Measurements from ENCODE around the gene ZBTB7C.
A peak's percentile ranks its signal among the peaks of the same experiment; 100 is the strongest.

The ZBTB7C gene

DNA sequence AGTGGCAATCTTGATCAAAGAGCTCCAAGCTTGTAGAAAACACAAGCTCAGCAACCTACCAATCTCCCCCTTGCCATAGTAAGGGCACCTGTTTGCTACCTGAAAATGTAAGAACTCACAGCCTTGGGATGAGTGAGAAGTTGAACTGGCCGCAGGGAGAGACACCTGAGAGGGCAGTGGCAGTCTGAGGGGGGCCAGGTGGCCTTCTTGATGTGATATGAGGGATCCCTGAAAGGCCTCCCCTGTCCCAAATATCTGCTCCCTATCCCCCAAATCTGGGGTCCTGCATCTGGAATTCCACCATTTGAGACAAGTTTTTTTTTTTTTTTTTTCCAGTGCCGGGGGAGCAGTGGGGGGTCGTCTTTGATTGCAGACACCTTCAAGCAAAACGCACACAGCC, 248.6 kb downstream of the ZBTB7C start:
- Histone ChIP-seq H3K27ac (ENCODE audit: low read length) (no peak overlapping the region), H3K27me3 (ENCODE audit: insufficient read depth, low read length) (peaks cover 50% of the 10 kb centered on the region), H3K9me3 (ENCODE audit: insufficient read depth, low read depth, low read length) (no peaks in the 10 kb centered on the region), H3K36me3 (ENCODE audit: insufficient read depth, low read depth, low read length) (no peaks in the 10 kb centered on the region), H3K4me1 (ENCODE audit: insufficient read depth, low read length) (no peaks in the 10 kb centered on the region; the same call in 1 of the 2 replicates), H3K9ac (ENCODE audit: low read depth, low read length) (peak overlapping the region; percentile 54; the same call in 1 of the 2 replicates), H3K4me3 (ENCODE audit: low read length) (peak overlapping the region; percentile 73; the same call in 1 of the 2 replicates)

DNA sequence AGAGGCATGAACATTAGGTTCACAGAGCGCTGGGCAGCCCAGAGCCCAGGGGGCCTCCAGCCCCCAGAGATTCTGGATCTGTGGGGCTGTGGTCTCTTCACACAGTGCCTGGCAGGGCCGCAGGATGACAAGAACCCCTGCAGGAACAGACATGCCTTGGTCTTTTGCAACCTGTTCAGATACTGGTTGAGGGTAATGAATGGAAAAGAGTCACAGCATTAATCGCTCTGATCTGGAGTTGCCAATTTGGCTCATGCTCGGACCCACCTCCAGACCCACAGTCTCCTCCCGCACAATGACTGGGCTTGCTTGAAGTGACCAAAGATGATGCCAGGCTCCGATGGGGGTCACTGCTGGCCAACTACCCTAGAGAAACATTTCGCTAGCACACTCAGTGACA, 249.4 kb downstream of the ZBTB7C start:
- no peak overlapping the region for H3K27ac ChIP-seq (ENCODE audit: low read length)
- H3K36me3 ChIP-seq (ENCODE audit: insufficient read depth, low read depth, low read length) = no peaks in the 10 kb centered on the region
- H3K9ac ChIP-seq (ENCODE audit: low read depth, low read length) = no peak overlapping the region
- no peaks in the 10 kb centered on the region for H3K9me3 ChIP-seq (ENCODE audit: insufficient read depth, low read depth, low read length)
- no peaks in the 10 kb centered on the region; the same call in 1 of the 2 replicates for H3K4me1 ChIP-seq (ENCODE audit: insufficient read depth, low read length)
- H3K4me3 ChIP-seq (ENCODE audit: low read length) = no peak overlapping the region
- peaks cover 50% of the 10 kb centered on the region for H3K27me3 ChIP-seq (ENCODE audit: insufficient read depth, low read length)

DNA sequence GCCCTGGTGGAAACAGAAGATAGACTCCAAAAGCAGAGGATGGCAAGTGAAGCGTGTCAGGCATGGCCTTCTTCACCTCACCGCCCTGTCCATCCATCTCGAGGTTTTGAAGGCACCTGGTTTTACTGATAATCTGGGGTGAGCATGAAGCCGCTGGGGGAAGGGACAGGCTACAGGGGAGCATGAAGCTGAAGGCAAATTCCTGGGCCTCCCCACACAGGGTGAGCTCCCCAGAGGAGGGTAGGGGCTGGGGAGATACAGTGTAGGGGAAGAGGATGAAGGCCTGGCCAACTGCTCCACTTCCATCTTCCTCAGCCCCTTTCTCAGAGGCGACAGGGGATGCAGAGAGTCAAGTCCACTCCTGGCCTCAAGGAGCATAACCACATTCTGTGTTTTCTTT, 250.5 kb downstream of the ZBTB7C start:
- H3K9ac ChIP-seq (ENCODE audit: low read depth, low read length) = no peak overlapping the region
- no peak overlapping the region for H3K4me3 ChIP-seq (ENCODE audit: low read length)
- H3K27me3 ChIP-seq (ENCODE audit: insufficient read depth, low read length) = peaks cover 50% of the 10 kb centered on the region
- no peaks in the 10 kb centered on the region; the same call in 1 of the 2 replicates for H3K4me1 ChIP-seq (ENCODE audit: insufficient read depth, low read length)
- H3K36me3 ChIP-seq (ENCODE audit: insufficient read depth, low read depth, low read length) = no peaks in the 10 kb centered on the region
- H3K27ac ChIP-seq (ENCODE audit: low read length) = no peak overlapping the region
- H3K9me3 ChIP-seq (ENCODE audit: insufficient read depth, low read depth, low read length) = no peaks in the 10 kb centered on the region

DNA sequence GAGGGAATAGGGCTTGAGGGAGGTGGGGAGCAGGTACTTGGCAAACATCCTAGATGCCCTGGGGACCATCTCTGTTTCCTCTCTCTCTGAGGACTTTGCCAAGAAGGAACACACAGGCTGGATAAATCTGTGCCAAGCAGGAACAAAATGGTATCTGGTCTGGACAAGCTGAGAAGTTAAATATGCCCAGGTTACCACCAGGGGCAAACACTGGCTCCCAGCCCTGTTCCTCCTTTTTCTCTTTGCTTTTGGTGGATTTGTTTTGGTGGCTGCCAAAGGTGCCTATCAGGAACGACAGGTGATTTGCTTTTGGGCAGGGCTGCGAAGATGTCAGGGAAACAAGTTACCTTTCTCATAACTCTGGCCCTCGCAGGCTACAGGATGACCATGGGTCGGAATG, 251.2 kb downstream of the ZBTB7C start:
- H3K27ac ChIP-seq (ENCODE audit: low read length) = no peak overlapping the region
- no peak overlapping the region for H3K4me3 ChIP-seq (ENCODE audit: low read length)
- H3K9ac ChIP-seq (ENCODE audit: low read depth, low read length) = no peak overlapping the region
- H3K36me3 ChIP-seq (ENCODE audit: insufficient read depth, low read depth, low read length) = no peaks in the 10 kb centered on the region
- no peaks in the 10 kb centered on the region; the same call in 1 of the 2 replicates for H3K4me1 ChIP-seq (ENCODE audit: insufficient read depth, low read length)
- peaks cover 43% of the 10 kb centered on the region for H3K27me3 ChIP-seq (ENCODE audit: insufficient read depth, low read length)
- no peaks in the 10 kb centered on the region for H3K9me3 ChIP-seq (ENCODE audit: insufficient read depth, low read depth, low read length)

DNA sequence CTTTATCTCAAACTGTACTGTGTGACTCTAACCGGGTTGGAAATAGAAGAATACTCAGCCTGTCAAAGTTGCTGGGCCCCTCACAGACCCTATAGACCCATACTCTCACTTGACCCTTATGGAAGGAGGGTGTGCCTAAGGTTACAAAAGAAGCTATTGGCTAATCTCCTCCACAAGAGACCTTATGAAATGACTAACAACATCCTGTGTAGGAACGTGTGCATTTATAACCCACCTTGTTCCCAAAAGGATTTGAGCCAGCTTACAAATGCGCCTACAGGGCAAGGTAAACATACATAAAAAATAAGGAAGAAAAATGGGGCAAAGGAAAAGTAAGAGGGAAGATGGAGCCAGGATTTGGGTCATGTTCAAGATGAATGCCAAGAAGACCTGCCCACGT, 253.3 kb downstream of the ZBTB7C start:
- H3K9ac ChIP-seq (ENCODE audit: low read depth, low read length) = no peak overlapping the region
- H3K4me1 ChIP-seq (ENCODE audit: insufficient read depth, low read length) = no peaks in the 10 kb centered on the region; the same call in 1 of the 2 replicates
- H3K4me3 ChIP-seq (ENCODE audit: low read length) = no peak overlapping the region
- H3K36me3 ChIP-seq (ENCODE audit: insufficient read depth, low read depth, low read length) = no peaks in the 10 kb centered on the region
- no peak overlapping the region for H3K27ac ChIP-seq (ENCODE audit: low read length)
- no peaks in the 10 kb centered on the region for H3K9me3 ChIP-seq (ENCODE audit: insufficient read depth, low read depth, low read length)
- H3K27me3 ChIP-seq (ENCODE audit: insufficient read depth, low read length) = peaks cover 38% of the 10 kb centered on the region

DNA sequence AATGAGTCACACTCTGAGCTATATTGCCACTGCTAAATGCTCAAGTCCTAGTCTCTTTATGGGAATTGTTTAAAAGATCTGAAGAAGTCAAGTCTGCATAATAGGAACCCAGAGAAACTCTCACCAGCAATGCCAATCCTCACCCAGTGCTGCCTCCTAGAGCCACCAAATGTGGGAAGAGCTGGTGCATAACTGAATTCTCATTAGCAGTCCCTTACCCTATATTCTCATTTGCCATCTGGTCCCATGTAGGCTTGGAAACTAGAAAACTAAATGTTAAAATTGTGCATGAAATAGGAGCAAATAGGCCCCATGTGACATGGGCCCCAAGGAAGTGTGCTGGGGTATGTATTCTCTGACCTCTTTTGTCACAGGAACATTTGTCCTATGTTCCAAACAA, 254.4 kb downstream of the ZBTB7C start:
- H3K27ac ChIP-seq (ENCODE audit: low read length) = no peak overlapping the region
- H3K36me3 ChIP-seq (ENCODE audit: insufficient read depth, low read depth, low read length) = no peaks in the 10 kb centered on the region
- no peaks in the 10 kb centered on the region for H3K9me3 ChIP-seq (ENCODE audit: insufficient read depth, low read depth, low read length)
- H3K4me3 ChIP-seq (ENCODE audit: low read length) = no peak overlapping the region
- no peak overlapping the region for H3K9ac ChIP-seq (ENCODE audit: low read depth, low read length)
- H3K27me3 ChIP-seq (ENCODE audit: insufficient read depth, low read length) = peaks cover 28% of the 10 kb centered on the region
- H3K4me1 ChIP-seq (ENCODE audit: insufficient read depth, low read length) = no peaks in the 10 kb centered on the region

DNA sequence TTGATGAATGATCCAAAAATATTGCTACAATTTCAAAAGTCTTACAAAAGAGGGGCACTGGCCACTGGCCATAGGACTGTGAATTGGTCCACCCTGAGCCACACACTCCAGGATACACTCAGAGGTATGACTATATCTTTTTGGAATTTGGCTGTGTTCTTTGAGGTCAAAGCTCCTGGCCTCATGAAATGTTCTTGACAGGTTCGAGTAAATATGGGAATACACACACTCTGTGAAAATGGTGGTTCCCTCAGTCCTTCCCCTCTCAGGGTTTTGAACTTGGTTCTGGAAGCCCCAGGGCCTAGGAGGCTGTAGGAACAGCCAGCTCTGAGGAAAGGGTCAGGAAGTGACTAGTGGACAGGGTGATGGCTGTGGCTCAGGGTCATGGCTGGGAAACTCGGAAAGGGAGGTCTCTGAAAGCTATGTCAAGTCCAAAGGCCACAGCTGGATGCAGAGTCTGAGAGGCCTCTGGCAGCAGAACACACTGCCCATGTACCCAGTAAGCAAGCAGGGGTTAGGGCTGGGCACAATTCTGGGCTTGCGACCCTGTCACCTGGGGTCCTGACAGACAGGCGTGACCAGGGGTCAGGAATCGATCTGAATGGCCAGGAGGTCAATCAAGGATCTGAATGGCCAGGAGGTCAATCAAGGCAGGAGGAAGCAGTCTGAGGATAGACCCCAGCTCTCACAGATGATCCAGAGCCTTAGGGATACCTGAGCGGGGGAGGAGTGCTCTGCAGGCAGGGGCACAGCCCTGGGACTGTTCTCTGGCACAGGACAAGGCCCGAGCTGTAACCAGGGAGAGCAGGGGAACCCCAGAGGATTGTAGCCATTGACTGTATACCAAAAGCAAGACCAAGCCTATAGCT, 255.3 kb downstream of the ZBTB7C start:
- H3K27ac ChIP-seq (ENCODE audit: low read length) = no peak overlapping the region
- peaks cover 18% of the 10 kb centered on the region for H3K27me3 ChIP-seq (ENCODE audit: insufficient read depth, low read length)
- H3K4me3 ChIP-seq (ENCODE audit: low read length) = no peak overlapping the region

DNA sequence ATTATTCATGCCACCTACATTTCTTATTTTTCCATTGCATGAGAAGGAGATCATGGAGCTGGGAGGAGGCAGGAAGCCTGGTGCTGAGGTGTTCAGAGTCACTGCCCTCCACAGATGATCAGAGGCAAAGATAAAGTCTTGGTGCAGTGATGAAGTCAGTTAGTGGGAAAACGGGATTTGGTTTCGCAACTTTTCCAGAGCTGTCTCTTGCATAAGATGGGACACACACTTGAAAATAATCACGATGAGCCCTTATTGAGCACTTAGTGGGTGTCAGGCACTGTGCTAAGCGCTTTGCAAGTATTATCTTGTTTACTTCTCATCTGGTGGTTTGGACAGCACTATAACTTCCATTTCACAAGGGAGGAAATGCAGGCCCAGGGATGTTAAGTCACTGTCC, 256.6 kb downstream of the ZBTB7C start:
- Histone ChIP-seq H3K9ac (ENCODE audit: low read depth, low read length) (no peak overlapping the region), H3K4me1 (ENCODE audit: insufficient read depth, low read length) (no peaks in the 10 kb centered on the region), H3K9me3 (ENCODE audit: insufficient read depth, low read depth, low read length) (no peaks in the 10 kb centered on the region), H3K27ac (ENCODE audit: low read length) (no peak overlapping the region), H3K27me3 (ENCODE audit: insufficient read depth, low read length) (peaks cover 5% of the 10 kb centered on the region), H3K36me3 (ENCODE audit: insufficient read depth, low read depth, low read length) (no peaks in the 10 kb centered on the region), H3K4me3 (ENCODE audit: low read length) (no peak overlapping the region)

More for the DNA sequence above, 255.3 kb downstream of the ZBTB7C start:
- Histone ChIP-seq H3K4me1 (ENCODE audit: insufficient read depth, low read length) (no peaks in the 10 kb centered on the region), H3K9me3 (ENCODE audit: insufficient read depth, low read depth, low read length) (no peaks in the 10 kb centered on the region), H3K9ac (ENCODE audit: low read depth, low read length) (no peak overlapping the region), H3K36me3 (ENCODE audit: insufficient read depth, low read depth, low read length) (no peaks in the 10 kb centered on the region)

DNA sequence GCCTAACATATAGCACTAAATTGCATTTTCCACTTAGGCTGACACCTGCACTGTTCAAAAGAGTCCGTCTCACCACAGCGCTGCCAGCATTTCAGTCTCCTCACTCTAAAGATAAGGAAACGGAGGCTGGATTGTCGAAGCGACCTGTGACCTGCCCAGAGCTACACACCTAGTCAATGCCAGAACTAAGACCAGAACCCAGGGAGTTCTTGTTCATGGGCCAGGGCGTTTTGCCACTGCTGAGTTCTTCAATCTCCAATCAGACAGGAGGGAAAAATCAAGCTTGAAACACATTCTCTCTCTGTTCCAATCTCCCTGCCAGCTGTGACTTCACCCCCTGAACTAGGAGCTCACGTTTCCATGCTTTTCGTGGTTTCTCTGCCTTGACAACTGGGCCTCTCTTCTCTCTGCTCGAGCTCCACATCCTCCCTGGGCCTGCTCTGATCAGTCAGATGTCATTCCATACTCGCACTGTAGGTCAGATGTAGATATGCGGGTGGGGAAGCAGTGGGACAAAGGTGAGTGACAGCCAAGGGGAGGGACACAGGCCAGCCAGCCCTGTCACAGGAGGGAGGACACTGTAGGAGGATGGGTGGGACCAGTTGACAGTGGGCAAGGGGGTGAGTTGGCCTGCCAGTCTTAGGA, 257.6 kb downstream of the ZBTB7C start:
- Histone ChIP-seq H3K27me3 (ENCODE audit: insufficient read depth, low read length) (no peaks in the 10 kb centered on the region), H3K9ac (ENCODE audit: low read depth, low read length) (no peak overlapping the region), H3K27ac (ENCODE audit: low read length) (no peak overlapping the region), H3K9me3 (ENCODE audit: insufficient read depth, low read depth, low read length) (no peaks in the 10 kb centered on the region), H3K4me3 (ENCODE audit: low read length) (no peak overlapping the region), H3K36me3 (ENCODE audit: insufficient read depth, low read depth, low read length) (no peaks in the 10 kb centered on the region), H3K4me1 (ENCODE audit: insufficient read depth, low read length) (no peaks in the 10 kb centered on the region)

DNA sequence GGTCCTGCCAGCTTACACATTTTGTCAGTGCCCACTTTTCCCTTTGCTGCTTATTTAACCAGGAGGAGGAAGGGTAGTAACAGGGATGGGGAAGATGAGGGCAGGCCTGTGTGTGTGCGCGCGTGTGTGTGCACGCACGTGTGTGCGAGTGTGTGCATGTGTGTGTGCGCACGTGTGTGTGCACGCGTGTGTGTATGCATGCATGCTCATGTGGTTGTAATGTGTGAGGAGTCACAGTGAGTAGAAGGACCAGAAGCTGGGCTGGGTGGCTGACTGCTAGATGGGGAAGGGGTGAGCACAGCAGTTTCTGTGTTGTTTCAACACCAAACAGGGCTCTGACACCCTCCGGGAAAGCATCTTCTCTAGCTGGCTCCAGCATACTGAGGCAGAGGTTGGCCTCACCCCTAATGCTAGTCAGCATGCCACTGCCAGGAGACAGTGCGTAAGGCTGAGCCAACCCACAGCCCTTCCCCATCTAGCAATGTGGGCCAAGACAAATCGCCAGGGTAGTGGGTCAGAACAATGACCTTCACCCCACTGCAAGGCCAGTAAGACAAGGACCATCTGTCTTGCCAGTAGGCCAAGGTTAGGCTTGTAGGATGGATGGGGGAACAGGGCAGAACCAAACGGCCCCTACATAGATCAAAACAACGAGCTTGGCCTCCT, 260.0 kb downstream of the ZBTB7C start:
- H3K27ac ChIP-seq (ENCODE audit: low read length) = no peak overlapping the region
- no peak overlapping the region for H3K4me3 ChIP-seq (ENCODE audit: low read length)
- no peak overlapping the region for H3K9ac ChIP-seq (ENCODE audit: low read depth, low read length)
- no peaks in the 10 kb centered on the region for H3K9me3 ChIP-seq (ENCODE audit: insufficient read depth, low read depth, low read length)
- H3K27me3 ChIP-seq (ENCODE audit: insufficient read depth, low read length) = no peaks in the 10 kb centered on the region
- H3K4me1 ChIP-seq (ENCODE audit: insufficient read depth, low read length) = no peaks in the 10 kb centered on the region
- no peaks in the 10 kb centered on the region for H3K36me3 ChIP-seq (ENCODE audit: insufficient read depth, low read depth, low read length)

DNA sequence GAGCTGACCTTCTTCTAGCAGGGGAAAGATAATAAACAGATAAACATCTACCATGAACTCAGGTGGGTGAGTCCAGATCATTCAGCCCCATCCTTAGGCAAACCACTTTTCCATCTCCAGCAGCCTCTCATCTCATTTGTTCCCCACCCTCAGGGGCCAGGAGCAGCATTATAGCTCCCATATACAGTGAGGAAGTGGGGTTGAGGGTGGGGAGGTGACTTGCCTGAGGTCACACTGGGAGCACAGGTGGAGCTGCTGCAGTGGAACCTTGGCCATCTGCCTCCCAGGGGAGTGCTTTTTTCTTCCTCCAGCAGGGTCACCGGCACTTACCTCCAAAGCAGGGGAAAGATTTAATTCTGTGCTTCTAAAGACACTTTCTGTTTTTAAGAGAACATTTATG, 266.2 kb downstream of the ZBTB7C start:
- Histone ChIP-seq H3K27me3 (ENCODE audit: insufficient read depth, low read length) (peaks cover 25% of the 10 kb centered on the region), H3K9me3 (ENCODE audit: insufficient read depth, low read depth, low read length) (no peaks in the 10 kb centered on the region), H3K4me1 (ENCODE audit: insufficient read depth, low read length) (peaks cover 8% of the 10 kb centered on the region; the same call in 1 of the 2 replicates), H3K9ac (ENCODE audit: low read depth, low read length) (no peak overlapping the region), H3K4me3 (ENCODE audit: low read length) (no peak overlapping the region), H3K27ac (ENCODE audit: low read length) (no peak overlapping the region), H3K36me3 (ENCODE audit: insufficient read depth, low read depth, low read length) (no peaks in the 10 kb centered on the region)
